GM15510 (cell line): ENCODE measurements around the gene IFNB1.

Experiments
- POLR2A ChIP-seq: IDR thresholded peaks from 3 replicates; pipeline ENCODE4 v1.6.1; 2011; ENCODE audit warnings: borderline replicate concordance; ENCODE audit not compliant: insufficient read length; ENCODE audit errors: extremely low read depth

IFNB1 gene

DNA sequence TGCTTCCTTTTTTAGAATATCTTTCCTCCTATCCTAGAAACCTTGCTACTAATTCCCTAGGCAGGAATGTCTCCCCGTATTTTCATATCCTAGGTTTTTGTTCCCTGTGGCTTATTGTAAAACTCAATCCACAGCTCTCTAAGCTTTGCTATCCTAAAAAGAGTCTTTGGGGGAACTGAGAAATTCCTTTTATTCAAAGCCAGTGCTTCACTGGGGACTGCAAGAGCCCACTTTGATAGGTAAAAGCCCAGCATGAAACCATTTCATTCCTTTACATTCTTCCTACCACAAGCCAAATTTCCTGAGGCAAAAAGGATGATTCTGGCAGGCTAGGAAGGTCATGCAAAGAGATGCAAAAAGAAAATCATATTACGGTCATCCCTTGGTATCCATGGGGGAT, 40.5 kb downstream of the IFNB1 start:
- TF ChIP-seq POLR2A, result no peak

DNA sequence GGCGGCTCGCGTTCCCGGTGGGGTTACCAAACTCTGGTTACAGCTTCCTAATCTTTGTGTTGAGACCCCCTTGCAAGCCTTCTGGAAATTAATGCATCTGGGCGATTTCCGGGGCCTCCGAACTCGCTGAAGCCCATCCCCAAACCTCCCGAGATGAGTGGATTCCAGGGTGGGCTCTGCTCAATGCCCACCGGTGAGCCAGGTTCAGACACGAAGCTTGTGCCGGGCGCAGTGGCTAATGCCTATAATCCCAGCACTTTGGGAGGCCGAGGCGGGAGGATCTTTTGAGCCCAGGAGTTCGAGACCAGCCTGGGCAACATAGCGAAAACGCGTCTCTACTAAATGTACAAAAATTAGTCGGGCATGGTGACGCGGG, 45.9 kb downstream of the IFNB1 start:
- no peak for TF ChIP-seq POLR2A

GRCh38 chr9:21031091-21031807, 46.5 kb downstream of the IFNB1 start, which contains the start of gene HACD4:
HACD4 (minus strand) TSS chr9:21031640; CDS start chr9:21031590, 50 bp downstream.
- TF ChIP-seq POLR2A, result peak; percentile 71

DNA sequence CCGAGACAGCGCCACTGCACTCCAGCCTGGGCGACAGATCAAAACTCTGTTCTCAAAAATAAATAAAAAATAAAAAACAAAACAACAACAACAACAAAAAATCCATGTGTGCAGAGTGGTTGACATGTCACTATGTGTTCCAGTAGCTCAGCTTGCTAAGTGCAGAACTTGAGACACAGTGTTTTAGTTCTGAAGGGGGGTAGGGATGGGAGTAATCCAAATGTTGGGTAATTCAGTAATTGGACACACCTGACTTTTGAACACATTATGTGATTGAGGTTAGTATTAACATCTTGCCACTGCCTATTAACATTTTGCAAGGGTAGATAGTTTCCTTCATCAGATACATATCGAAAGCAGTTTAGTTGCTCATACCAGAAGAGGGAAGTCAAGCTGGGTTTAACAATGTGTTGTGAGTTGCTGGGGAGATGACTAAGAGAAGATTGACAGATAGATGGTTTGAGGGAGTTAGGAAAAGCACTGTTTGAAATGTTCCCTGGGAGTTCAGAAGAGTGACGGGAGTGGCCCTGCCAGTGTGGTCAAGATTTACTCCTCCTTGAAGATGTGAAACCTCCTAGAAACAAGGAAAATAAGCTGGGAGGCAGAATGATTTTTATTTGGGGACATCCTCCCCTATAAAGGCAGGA, 47.2 kb downstream of the IFNB1 start:
- TF ChIP-seq POLR2A, result no peak

DNA sequence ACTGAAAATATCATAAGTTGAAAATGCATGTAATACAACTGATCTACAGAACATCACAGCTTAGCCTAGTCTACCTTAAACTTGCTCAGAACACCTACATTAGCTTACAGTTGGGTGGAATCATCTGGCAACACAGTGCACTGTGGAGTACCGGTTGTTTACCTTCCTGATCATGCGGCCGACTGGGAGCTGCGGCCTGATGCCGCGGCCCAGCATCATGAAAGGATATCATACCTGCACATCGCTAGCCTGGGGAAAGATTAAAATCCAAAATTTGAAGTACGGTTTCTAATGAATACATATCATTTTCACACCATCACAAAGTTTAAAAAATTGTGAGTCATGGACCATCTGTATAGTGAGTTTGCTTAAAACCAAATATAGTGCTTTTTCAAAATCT, 48.1 kb downstream of the IFNB1 start:
- TF ChIP-seq POLR2A, result no peak

DNA sequence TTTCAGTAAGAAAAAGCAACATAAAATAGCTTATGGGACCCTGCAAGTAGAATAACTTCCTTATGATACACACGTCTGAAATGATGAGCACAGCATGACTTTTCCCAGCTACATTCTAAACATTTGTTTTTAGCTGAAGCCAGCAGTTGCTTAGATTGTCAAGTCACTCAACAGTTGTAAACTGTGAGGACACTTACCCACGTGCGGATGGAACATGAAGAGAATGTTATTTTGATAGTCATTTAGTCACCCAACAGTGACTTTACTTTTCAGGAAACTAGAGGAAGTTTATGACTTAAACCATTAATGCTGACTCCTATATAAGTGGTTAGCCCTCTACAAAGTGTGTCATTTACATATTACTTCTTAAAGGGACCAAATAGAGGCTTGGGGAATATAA, 49.3 kb downstream of the IFNB1 start:
- TF ChIP-seq POLR2A, result no peak

DNA sequence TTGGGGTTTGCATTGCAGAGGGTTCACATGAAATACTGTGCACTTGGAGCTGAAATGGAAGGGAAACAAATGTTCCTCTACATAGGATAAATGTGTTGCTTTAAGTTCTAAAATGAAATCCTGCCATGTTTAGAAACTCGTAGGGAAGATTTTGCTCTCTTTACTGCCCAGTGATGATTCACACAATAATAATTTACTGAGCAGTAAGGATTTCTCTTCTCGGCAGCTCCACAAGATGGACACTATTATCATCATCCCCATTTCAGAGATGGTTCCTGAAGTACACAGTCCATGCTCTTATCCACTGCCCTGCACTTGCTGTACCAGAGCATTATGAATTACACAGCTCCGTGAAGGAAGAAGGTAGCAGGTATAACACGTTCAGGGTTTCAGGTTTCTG, 50.4 kb downstream of the IFNB1 start:
- no peak for TF ChIP-seq POLR2A
